Activated CD4-positive, alpha-beta T cell treated with anti-CD3 and anti-CD28 coated beads, Interleukin-2, amount 50 U/mL, for 24 hours (primary cell): ENCODE measurements around the gene PDRG1.

ENCODE experiments used
- DNase-seq, 2 donors: peaks; one replicate each; pipeline ENCODE4 v3.0.0-alpha.2; 2020; ENCODE audit warnings: low read depth in 1 of 2, low spot score in 1 of 2

Gene PDRG1

DNA sequence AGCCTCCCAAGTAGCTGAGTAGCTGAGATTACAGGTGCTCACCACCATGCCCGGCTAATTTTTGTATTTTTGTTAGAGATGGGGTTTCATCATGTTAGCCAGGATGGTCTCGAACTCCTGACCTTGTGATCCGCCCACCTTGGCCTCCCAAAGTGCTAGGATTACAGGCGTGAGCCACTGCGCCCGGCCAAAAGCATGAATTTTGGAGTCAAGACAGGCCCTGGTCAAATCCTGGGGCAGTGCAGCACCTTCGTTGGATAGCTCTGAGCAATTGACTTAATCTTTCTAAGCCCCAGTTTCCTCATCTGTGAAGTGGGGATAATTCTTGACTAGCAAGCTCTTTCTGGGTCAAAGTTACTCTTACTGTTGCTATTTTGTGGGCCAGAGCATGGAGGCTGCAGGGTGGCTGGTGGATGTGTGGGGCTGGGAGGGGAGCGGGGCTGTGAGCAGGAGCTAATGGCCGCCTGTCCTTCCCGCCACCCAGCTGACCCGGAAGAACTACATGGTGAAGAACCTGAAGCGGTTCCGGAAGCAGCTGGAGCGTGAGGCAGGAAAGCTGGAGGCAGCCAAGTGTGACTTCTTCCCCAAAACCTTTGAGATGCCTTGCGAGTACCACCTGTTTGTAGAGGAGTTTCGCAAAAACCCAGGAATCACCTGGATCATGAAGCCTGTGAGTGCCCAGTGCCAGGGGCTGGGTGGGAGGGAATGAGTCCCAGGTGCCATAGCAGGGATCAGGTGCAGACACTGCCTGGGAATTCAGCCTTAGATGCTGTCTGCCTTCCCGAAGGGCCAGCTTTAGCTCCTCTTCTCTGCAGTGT lies 42.4 kb downstream of the PDRG1 start:
- DNase-seq, result no peak

DNA sequence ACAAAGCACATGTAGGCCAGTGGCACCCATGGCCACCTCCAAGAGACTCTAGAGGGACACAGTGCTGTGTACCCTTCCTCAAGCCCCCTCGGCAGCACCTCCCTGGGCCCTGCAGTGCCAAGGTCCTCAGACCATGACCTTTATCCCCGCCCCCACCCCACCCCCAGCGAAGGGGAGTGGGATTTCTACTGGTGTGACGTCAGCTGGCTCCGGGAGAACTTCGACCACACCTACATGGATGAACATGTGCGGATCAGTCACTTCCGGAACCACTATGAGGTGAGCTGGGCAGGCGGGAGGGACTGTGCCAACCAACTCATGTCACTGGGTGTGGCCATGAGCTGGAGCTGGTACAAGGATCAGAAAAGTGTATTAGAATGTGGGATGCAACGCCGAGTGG lies 43.4 kb downstream of the PDRG1 start:
- no peak for DNase-seq

GRCh38 chr20:31908016-31908415 lies 43.8 kb downstream of the PDRG1 start:
- DNase-seq, result no peak

- DNase-seq, result no peak
Observed at GRCh38 chr20:31907046-31907445, 44.8 kb downstream of the PDRG1 start.

DNA sequence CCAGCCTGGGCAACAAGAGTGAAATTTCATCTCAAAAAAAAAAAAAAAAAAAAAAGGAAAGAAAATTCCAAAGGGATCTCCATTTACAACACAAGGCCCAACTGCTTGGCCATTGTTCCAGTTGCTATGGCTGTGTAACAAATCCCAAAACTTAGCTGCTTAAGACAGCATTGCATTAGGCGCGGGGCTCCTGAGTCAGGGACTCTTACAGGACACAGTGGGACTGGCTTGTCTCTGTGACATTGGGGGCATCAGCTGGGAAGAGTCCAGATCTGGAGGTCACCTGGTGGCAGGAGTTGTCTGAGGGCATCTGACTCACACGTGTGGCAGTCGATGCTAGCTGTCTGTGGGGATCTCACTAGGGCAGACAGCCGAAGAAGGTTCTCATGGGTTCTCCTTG lies 45.8 kb downstream of the PDRG1 start:
- no peak for DNase-seq

- DNase-seq, result no peak
Observed at GRCh38 chr20:31903627-31904386, 48.0 kb downstream of the PDRG1 start.

GRCh38 chr20:31901615-31902014 lies 50.2 kb downstream of the PDRG1 start:
- no peak for DNase-seq

- DNase-seq, result no peak
Observed at GRCh38 chr20:31897541-31897940, 54.3 kb downstream of the PDRG1 start.

DNA sequence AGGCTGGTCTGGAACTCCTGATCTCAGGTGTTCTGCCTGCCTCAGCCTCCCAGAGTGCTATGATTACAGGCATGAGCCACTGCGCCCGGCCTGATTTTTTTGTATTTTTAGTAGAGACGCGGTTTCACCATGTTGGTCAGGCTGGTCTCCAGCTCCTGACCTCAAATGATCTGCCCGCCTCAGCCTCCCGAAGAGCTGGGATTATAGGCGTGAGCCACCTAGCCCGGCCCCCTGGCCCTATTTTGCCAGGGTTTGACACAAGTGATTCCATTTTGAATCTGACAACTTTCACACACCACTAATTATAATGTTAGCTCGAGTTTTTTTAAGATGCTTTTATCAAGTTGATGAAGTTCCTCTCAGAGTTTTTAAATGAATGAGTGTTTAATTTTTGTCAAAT lies 55.8 kb downstream of the PDRG1 start:
- DNase-seq, result no peak

GRCh38 chr20:31894980-31895675 lies 56.7 kb downstream of the PDRG1 start:
- DNase-seq, result no peak
